Thyroid gland (tissue), 4 donors: ENCODE measurements around the gene EFCAB12.

Source experiments
- CTCF ChIP-seq, 6 experiments: fragments of 200-600 bp in 3 of 6; fragments of 450-650 bp in 3 of 6; sonication (generic) in 3 of 6; IDR thresholded peaks; one replicate each; pipeline ENCODE4 v1.5.1; 2016 to 2019; ENCODE audit warnings: antibody characterized with exemption in 6 of 6, mild to moderate bottlenecking in 2 of 6, inconsistent platforms in 1 of 6, moderate library complexity in 1 of 6
- POLR2A ChIP-seq, 2 donors: fragments of 450-650 bp; IDR thresholded peaks; one replicate each; pipeline ENCODE4 v1.6.1; 2017; ENCODE audit warnings: antibody characterized with exemption in 2 of 2, mild to moderate bottlenecking in 2 of 2, moderate library complexity in 1 of 2

GRCh38 chr3:129442947-129443346 lies 14.5 kb upstream of the EFCAB12 start:
- no peak for TF ChIP-seq CTCF (IDR thresholded peaks at IDR 0.05)
- no peak for TF ChIP-seq POLR2A (IDR thresholded peaks at IDR 0.05)
